Measurements from ENCODE around the gene SLC25A38. TPM values are rescaled to one million over a fixed set of nuclear protein-coding genes. Genes with fewer than 3 reads are reported as not detected.

The SLC25A38 gene
- total RNA-seq, 1 experiment from 2014 or later, result 48.2 TPM

- H2BK15ac ChIP-seq (ENCODE audit: low read depth, low read length), result no peak overlapping the region
- no peaks in the 10 kb centered on the region for H3K79me1 ChIP-seq (ENCODE audit: insufficient read depth, low read depth, low read length, poor library complexity, severe bottlenecking)
- no peak overlapping the region for H3K56ac ChIP-seq (ENCODE audit: insufficient read length, low read depth, low read length)
- peaks cover 2 to 9% of the 10 kb centered on the region in 2 experiments; a peak in 2 of 4 replicates for H3K4me1 Mint-ChIP-seq
- no peak overlapping the region for H3K14ac ChIP-seq (ENCODE audit: insufficient read depth, low read length)
- H4K91ac ChIP-seq (ENCODE audit: insufficient read length, low read depth, low read length), result no peak overlapping the region
- no peak for DNase-seq
- H3K18ac ChIP-seq (ENCODE audit: insufficient read length, low read depth, low read length), result no peak overlapping the region
- no peaks in the 10 kb centered on the region for H3K9me3 ChIP-seq (ENCODE audit: control insufficient read depth, low read depth, low read length)
- no peak overlapping the region for H3K4ac ChIP-seq (ENCODE audit: low read depth, low read length)
- WGBS (ENCODE audit: extremely low coverage, insufficient read length, low lambda C conversion rate), result no CpG with 5 or more reads among the region's 4 CpGs
- H3K27ac ChIP-seq (ENCODE audit: insufficient read length, low read depth, low read length), result no peak overlapping the region
- no peak overlapping the region for H3K4me3 Mint-ChIP-seq
- no peaks in the 10 kb centered on the region for H3K4me1 ChIP-seq (ENCODE audit: insufficient read depth, low read length)
- H2BK12ac ChIP-seq (ENCODE audit: insufficient read length, low read depth, low read length), result no peak overlapping the region
- no peak overlapping the region for H4K8ac ChIP-seq (replicated peaks; ENCODE audit: insufficient read length, low read depth, low read length)
- peak overlapping the region in 2 of 3 experiments; percentile 3 to 61; a peak in 1 of 7 replicates for H3K27ac Mint-ChIP-seq
- no peak overlapping the region for H3K9ac ChIP-seq (ENCODE audit: extremely low read depth, insufficient read length, low read length)
- H3K23me2 ChIP-seq (ENCODE audit: insufficient read length, low read depth, low read length, poor library complexity, severe bottlenecking), result no peaks in the 10 kb centered on the region
- H2BK20ac ChIP-seq (ENCODE audit: low read depth, low read length, poor library complexity, severe bottlenecking), result no peak overlapping the region
- H3K9me3 Mint-ChIP-seq, result no peaks in the 10 kb centered on the region
- no peak overlapping the region for H2AFZ ChIP-seq (ENCODE audit: low read length)
- no peak overlapping the region for H2AK5ac ChIP-seq (ENCODE audit: insufficient read length, low read length)
- H3K27me3 Mint-ChIP-seq (ENCODE audit: low read depth), result no peaks in the 10 kb centered on the region
- no peaks in the 10 kb centered on the region for H4K20me1 ChIP-seq (ENCODE audit: control insufficient read depth, insufficient read depth, insufficient read length)
- no peak overlapping the region for H3K4me2 ChIP-seq (ENCODE audit: insufficient read depth, insufficient read length, low read length)
- H4K5ac ChIP-seq (ENCODE audit: insufficient read length, low read depth, low read length), result no peak overlapping the region
- H2BK5ac ChIP-seq (ENCODE audit: insufficient read length, low read length), result no peak overlapping the region
- no peaks in the 10 kb centered on the region for H3K27me3 ChIP-seq (ENCODE audit: insufficient read depth, low read length)
- H3K23ac ChIP-seq (ENCODE audit: insufficient read length, low read depth, low read length), result no peak overlapping the region
- TF ChIP-seq CTCF (conservative IDR thresholded peaks at IDR 0.05), result no peak; the same call in 2 of the 3 replicates
- no peak overlapping the region for H3T11ph ChIP-seq (ENCODE audit: low read length)
- no peak overlapping the region for H2BK120ac ChIP-seq (ENCODE audit: low read depth, low read length, poor library complexity, severe bottlenecking)
- H3K36me3 Mint-ChIP-seq (ENCODE audit: insufficient read depth in 1 of 3, low read depth in 3 of 3), result peaks cover 7 to 68% (median 49%) of the 10 kb centered on the region in 3 experiments
- H3K79me2 ChIP-seq (ENCODE audit: insufficient read depth, low read length), result no peaks in the 10 kb centered on the region
These were observed 15.5 kb downstream of the SLC25A38 start for GRCh38 chr3:39398700-39399099.

Measured in H9 (cell line).